Measurements from ENCODE around the gene PLA2G12B.
"Not testable (repeated sequence)": the region's sequence is repeated elsewhere in the genome, so short reads cannot be mapped to it uniquely, and the experiment has no call there.

PLA2G12B gene

GRCh38 chr10:72932259-72933015, 22.2 kb downstream of the PLA2G12B start:
- H3K4me3 ChIP-seq (ENCODE audit: low read length) = no peak overlapping the region
- DNase-seq (ENCODE audit: low read depth) = no peak
- TF ChIP-seq, protein P1, sequence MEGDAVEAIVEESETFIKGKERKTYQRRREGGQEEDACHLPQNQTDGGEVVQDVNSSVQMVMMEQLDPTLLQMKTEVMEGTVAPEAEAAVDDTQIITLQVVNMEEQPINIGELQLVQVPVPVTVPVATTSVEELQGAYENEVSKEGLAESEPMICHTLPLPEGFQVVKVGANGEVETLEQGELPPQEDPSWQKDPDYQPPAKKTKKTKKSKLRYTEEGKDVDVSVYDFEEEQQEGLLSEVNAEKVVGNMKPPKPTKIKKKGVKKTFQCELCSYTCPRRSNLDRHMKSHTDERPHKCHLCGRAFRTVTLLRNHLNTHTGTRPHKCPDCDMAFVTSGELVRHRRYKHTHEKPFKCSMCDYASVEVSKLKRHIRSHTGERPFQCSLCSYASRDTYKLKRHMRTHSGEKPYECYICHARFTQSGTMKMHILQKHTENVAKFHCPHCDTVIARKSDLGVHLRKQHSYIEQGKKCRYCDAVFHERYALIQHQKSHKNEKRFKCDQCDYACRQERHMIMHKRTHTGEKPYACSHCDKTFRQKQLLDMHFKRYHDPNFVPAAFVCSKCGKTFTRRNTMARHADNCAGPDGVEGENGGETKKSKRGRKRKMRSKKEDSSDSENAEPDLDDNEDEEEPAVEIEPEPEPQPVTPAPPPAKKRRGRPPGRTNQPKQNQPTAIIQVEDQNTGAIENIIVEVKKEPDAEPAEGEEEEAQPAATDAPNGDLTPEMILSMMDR (conservative IDR thresholded peaks at IDR 0.05; ENCODE audit: low read length) = no peak

GRCh38 chr10:72930276-72930675, 24.3 kb downstream of the PLA2G12B start:
- no peak overlapping the region for H3K4me3 ChIP-seq (ENCODE audit: low read length)
- TF ChIP-seq, protein P1 (conservative IDR thresholded peaks at IDR 0.05; ENCODE audit: low read length) = no peak
- no peak for DNase-seq (ENCODE audit: low read depth)

- no peak overlapping the region for H3K4me3 ChIP-seq (ENCODE audit: low read length)
- DNase-seq (ENCODE audit: low read depth) = no peak
- TF ChIP-seq, protein P1 (conservative IDR thresholded peaks at IDR 0.05; ENCODE audit: low read length) = no peak
Observed at GRCh38 chr10:72928798-72929197, 25.8 kb downstream of the PLA2G12B start.

- H3K4me3 ChIP-seq (ENCODE audit: low read length) = no peak overlapping the region
- TF ChIP-seq, protein P1 (conservative IDR thresholded peaks at IDR 0.05; ENCODE audit: low read length) = no peak
- DNase-seq (ENCODE audit: low read depth) = no peak
Observed at GRCh38 chr10:72927485-72927884, 27.1 kb downstream of the PLA2G12B start.

GRCh38 chr10:72925951-72926465, 28.6 kb downstream of the PLA2G12B start:
- no peak overlapping the region for H3K4me3 ChIP-seq (ENCODE audit: low read length)
- TF ChIP-seq, protein P1 (conservative IDR thresholded peaks at IDR 0.05; ENCODE audit: low read length) = no peak
- no peak for DNase-seq (ENCODE audit: low read depth)

- DNase-seq (ENCODE audit: low read depth) = no peak
- TF ChIP-seq, protein P1 (conservative IDR thresholded peaks at IDR 0.05; ENCODE audit: low read length) = no peak
- no peak overlapping the region for H3K4me3 ChIP-seq (ENCODE audit: low read length)
Observed at GRCh38 chr10:72924351-72924750, 30.3 kb downstream of the PLA2G12B start.

- DNase-seq (ENCODE audit: low read depth); H3K4me3 ChIP-seq (ENCODE audit: low read length): not testable (repeated sequence)
Observed at GRCh38 chr10:72921147-72921683, 33.4 kb downstream of the PLA2G12B start.

Data from AG10803 (cell line).